Erythroblast (primary cell): ENCODE measurements around the gene SPEF2.

Experiments
- GATA1 ChIP-seq: IDR thresholded peaks from 2 replicates; pipeline ENCODE4 v1.6.1; 2011; ENCODE audit warnings: low read depth, mild to moderate bottlenecking, control low read depth, low read length, moderate library complexity
- POLR2A ChIP-seq: IDR thresholded peaks from 2 replicates; pipeline ENCODE4 v1.6.1; 2011; ENCODE audit warnings: mild to moderate bottlenecking, low read length

DNA sequence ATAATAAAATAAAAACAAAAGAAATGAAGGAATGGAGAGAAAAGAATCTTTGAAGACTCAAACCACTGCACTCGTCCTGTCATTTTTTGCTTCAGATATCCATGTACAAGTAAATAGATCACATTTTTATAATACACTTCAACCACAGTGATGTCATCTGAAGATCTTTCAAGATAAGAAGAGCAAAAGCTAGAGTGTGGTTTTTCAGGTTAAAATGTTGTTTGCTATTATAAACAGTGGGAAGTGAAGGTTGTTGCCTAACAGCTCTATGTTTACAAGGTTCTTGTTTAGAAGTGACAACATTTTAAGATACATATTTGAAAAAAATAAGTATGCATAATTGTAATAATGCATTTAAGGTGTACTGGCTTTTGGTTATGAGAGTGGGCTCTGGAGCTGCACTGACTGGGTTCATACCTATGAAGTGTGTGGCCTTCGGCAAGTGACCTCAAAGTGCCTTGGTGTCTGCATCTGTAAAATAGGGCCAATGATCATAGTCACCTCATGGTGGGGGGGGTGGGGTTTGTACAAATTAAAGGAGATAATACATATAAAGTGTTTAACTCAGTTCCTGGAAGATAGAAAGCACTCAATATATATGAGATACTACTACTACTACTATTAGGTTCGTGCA lies 193.6 kb downstream of the SPEF2 start:
- no peak for TF ChIP-seq POLR2A
- TF ChIP-seq GATA1 = no peak
